Measurements from ENCODE around the gene UBXN4. TPM values are rescaled to one million over a fixed set of nuclear protein-coding genes. Genes with fewer than 3 reads are reported as not detected.
"Not testable (repeated sequence)": the region's sequence is repeated elsewhere in the genome, so short reads cannot be mapped to it uniquely, and the experiment has no call there.

The UBXN4 gene
- total RNA-seq, 1 donor from 2014 or later, result 68.8 TPM

- no peak for DNase-seq (ENCODE audit: low read depth, low spot score)
These were observed 60.7 kb downstream of the UBXN4 start for GRCh38 chr2:135802350-135802749.

- DNase-seq (ENCODE audit: low read depth, low spot score), result no peak
These were observed 61.6 kb downstream of the UBXN4 start for GRCh38 chr2:135803278-135803677.

- not testable (repeated sequence) for DNase-seq (ENCODE audit: low read depth, low spot score)
These were observed 66.2 kb downstream of the UBXN4 start for GRCh38 chr2:135807874-135808273.

- DNase-seq (ENCODE audit: low read depth, low spot score), result no peak
These were observed 71.4 kb downstream of the UBXN4 start for GRCh38 chr2:135812907-135813511.

GRCh38 chr2:135815269-135815668 lies 73.6 kb downstream of the UBXN4 start:
- DNase-seq (ENCODE audit: low read depth, low spot score), result no peak

- DNase-seq (ENCODE audit: low read depth, low spot score), result no peak
These were observed 75.8 kb downstream of the UBXN4 start for GRCh38 chr2:135817466-135817865.

GRCh38 chr2:135817951-135818350 lies 76.3 kb downstream of the UBXN4 start:
- DNase-seq (ENCODE audit: low read depth, low spot score), result no peak

- DNase-seq (ENCODE audit: low read depth, low spot score), result no peak
These were observed 77.4 kb downstream of the UBXN4 start for GRCh38 chr2:135818937-135819610.

- DNase-seq (ENCODE audit: low read depth, low spot score), result no peak
These were observed 78.5 kb downstream of the UBXN4 start for GRCh38 chr2:135820003-135820618.

- DNase-seq (ENCODE audit: low read depth, low spot score), result no peak
These were observed 79.5 kb downstream of the UBXN4 start for GRCh38 chr2:135821190-135821589.

- DNase-seq (ENCODE audit: low read depth, low spot score), result no peak
These were observed 81.2 kb downstream of the UBXN4 start for GRCh38 chr2:135822855-135823254.

- no peak for DNase-seq (ENCODE audit: low read depth, low spot score)
These were observed 83.5 kb downstream of the UBXN4 start for GRCh38 chr2:135825131-135825530.

- no peak for DNase-seq (ENCODE audit: low read depth, low spot score)
These were observed 84.0 kb downstream of the UBXN4 start for GRCh38 chr2:135825550-135826176.

- no peak for DNase-seq (ENCODE audit: low read depth, low spot score)
These were observed 84.9 kb downstream of the UBXN4 start for GRCh38 chr2:135826544-135826943.

- DNase-seq (ENCODE audit: low read depth, low spot score), result no peak
These were observed 87.9 kb downstream of the UBXN4 start for GRCh38 chr2:135829378-135830135.

- no peak for DNase-seq (ENCODE audit: low read depth, low spot score)
These were observed 89.6 kb downstream of the UBXN4 start for GRCh38 chr2:135831180-135831812.

GRCh38 chr2:135832891-135833290 lies 91.2 kb downstream of the UBXN4 start:
- no peak for DNase-seq (ENCODE audit: low read depth, low spot score)
